ENCODE results near the gene UQCRQ. TPM values are rescaled to one million over a fixed set of nuclear protein-coding genes. Genes with fewer than 3 reads are reported as not detected.
A peak's percentile ranks its signal among the peaks of the same experiment; 100 is the strongest.

The UQCRQ gene
- total and polyA plus RNA-seq, 2 of the 13 experiments (the other 11 are each of a cell fraction or from before 2014, with no cell fraction given): 257 to 575 TPM

DNA sequence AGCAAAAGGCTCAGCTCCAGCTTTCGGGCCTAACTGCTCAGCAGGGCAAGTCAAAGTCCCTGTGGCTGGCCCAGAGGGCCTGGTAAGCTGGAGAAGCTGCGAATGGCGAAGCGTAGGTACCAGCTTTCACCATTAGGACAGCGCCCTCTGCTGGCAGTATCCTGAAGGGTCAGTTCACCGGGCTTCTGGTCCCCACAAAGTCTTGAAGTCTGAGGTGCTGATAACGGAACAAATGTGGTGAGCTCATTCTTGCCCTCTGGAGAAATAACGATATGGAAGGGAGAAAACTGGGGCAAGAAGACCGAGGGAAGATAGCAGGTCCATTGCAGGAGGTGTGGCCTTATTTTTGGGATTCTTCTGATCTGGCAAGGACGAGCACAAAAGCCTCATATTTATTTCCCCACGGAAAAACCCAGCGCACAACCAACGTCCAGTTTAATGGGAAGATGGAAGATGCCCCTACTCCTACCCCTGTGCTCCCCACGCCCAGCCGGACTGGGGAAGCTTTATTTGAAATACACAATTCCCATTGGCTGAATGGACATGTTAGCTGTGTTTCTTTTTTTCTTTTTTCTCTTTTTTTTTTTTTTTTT is 46.2 kb upstream of the UQCRQ start (continued):
- TF ChIP-seq ZBTB38 (CRISPR knock-in tag; IDR thresholded peaks at IDR 0.05) (0 out of 2 replicates have a peak, but pooled peaks have one; percentile 8), SMC3 (IDR thresholded peaks at IDR 0.05; ENCODE audit: low read length) (peak; percentile 98), ZNF124 (CRISPR knock-in tag; IDR thresholded peaks at IDR 0.05) (peak; percentile 75; the same call in 1 of the 2 replicates), PRDM10 (CRISPR knock-in tag; IDR thresholded peaks at IDR 0.05; ENCODE audit: low read depth) (peak; percentile 64; the same call in 1 of the 2 replicates), ZNF784 (CRISPR knock-in tag; IDR thresholded peaks at IDR 0.05; ENCODE audit: borderline replicate concordance) (0 out of 2 replicates have a peak, but pooled peaks have one; percentile 16), PATZ1 (CRISPR knock-in tag; IDR thresholded peaks at IDR 0.05) (peak; percentile 25; the same call in 1 of the 2 replicates), IRF2 (CRISPR knock-in tag; IDR thresholded peaks at IDR 0.05) (peak; percentile 67; the same call in 1 of the 2 replicates), KAT8 (CRISPR knock-in tag; IDR thresholded peaks at IDR 0.05) (peak; percentile 55; the same call in 1 of the 2 replicates), BRCA1 (CRISPR knock-in tag; IDR thresholded peaks at IDR 0.05) (peak; percentile 19; the same call in 1 of the 2 replicates), NCOA2 (CRISPR knock-in tag; IDR thresholded peaks at IDR 0.05) (0 out of 2 replicates have a peak, but pooled peaks have one; percentile 8), TSC22D2 (CRISPR knock-in tag; IDR thresholded peaks at IDR 0.05; ENCODE audit: borderline replicate concordance) (0 out of 2 replicates have a peak, but pooled peaks have one; percentile 37), MIXL1 (CRISPR knock-in tag; IDR thresholded peaks at IDR 0.05) (0 out of 2 replicates have a peak, but pooled peaks have one; percentile 28), SALL2 (CRISPR knock-in tag; IDR thresholded peaks at IDR 0.05) (peak; percentile 63; the same call in 1 of the 2 replicates), HNF4A (CRISPR knock-in tag; IDR thresholded peaks at IDR 0.05) (peak; percentile 55)
- TF ChIP-seq, protein P1, sequence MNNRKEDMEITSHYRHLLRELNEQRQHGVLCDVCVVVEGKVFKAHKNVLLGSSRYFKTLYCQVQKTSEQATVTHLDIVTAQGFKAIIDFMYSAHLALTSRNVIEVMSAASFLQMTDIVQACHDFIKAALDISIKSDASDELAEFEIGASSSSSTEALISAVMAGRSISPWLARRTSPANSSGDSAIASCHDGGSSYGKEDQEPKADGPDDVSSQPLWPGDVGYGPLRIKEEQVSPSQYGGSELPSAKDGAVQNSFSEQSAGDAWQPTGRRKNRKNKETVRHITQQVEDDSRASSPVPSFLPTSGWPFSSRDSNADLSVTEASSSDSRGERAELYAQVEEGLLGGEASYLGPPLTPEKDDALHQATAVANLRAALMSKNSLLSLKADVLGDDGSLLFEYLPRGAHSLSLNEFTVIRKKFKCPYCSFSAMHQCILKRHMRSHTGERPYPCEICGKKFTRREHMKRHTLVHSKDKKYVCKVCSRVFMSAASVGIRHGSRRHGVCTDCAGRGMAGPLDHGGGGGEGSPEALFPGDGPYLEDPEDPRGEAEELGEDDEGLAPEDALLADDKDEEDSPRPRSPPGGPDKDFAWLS (CRISPR knock-in tag; IDR thresholded peaks at IDR 0.05; ENCODE audit: borderline replicate concordance): 0 out of 2 replicates have a peak, but pooled peaks have one; percentile 62
- TF ChIP-seq, protein P2, sequence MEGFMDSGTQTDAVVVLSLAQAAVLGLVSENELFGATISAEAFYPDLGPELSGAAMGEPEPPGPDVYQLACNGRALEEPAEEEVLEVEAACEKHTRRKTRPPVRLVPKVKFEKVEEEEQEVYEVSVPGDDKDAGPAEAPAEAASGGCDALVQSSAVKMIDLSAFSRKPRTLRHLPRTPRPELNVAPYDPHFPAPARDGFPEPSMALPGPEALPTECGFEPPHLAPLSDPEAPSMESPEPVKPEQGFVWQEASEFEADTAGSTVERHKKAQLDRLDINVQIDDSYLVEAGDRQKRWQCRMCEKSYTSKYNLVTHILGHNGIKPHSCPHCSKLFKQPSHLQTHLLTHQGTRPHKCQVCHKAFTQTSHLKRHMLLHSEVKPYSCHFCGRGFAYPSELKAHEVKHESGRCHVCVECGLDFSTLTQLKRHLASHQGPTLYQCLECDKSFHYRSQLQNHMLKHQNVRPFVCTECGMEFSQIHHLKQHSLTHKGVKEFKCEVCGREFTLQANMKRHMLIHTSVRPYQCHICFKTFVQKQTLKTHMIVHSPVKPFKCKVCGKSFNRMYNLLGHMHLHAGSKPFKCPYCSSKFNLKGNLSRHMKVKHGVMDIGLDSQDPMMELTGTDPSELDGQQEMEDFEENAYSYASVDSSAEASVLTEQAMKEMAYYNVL (CRISPR knock-in tag; IDR thresholded peaks at IDR 0.05; ENCODE audit: borderline replicate concordance): 0 out of 2 replicates have a peak, but pooled peaks have one; percentile 13
- TF ChIP-seq, protein P3, sequence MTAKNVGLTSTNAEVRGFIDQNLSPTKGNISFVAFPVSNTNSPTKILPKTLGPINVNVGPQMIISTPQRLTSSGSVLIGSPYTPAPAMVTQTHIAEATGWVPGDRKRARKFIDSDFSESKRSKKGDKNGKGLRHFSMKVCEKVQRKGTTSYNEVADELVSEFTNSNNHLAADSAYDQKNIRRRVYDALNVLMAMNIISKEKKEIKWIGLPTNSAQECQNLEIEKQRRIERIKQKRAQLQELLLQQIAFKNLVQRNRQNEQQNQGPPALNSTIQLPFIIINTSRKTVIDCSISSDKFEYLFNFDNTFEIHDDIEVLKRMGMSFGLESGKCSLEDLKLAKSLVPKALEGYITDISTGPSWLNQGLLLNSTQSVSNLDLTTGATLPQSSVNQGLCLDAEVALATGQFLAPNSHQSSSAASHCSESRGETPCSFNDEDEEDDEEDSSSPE (CRISPR knock-in tag; IDR thresholded peaks at IDR 0.05): 0 out of 2 replicates have a peak, but pooled peaks have one; percentile 21
